ENCODE measurements around the gene TNFAIP3. TPM values are rescaled to one million over a fixed set of nuclear protein-coding genes. Genes with fewer than 3 reads are reported as not detected.

The TNFAIP3 gene
- total and polyA plus RNA-seq, 2 of the 8 experiments (the other 6 are each of a cell fraction or from before 2014, with no cell fraction given): 1.6 to 2.0 TPM

GRCh38 chr6:137852346-137852745 lies 14.7 kb upstream of the TNFAIP3 start:
- H3K79me1 ChIP-seq (ENCODE audit: low read depth, low read length): no peaks in the 10 kb centered on the region
- no peak overlapping the region for H4K91ac ChIP-seq (replicated peaks; ENCODE audit: insufficient read length, low read length)
- no peak overlapping the region for H3K14ac ChIP-seq (ENCODE audit: insufficient read length)
- no peaks in the 10 kb centered on the region for H3K23me2 ChIP-seq (ENCODE audit: low read depth, low read length)
- H4K5ac ChIP-seq (ENCODE audit: insufficient read length, low read depth, low read length): no peak overlapping the region
- TF ChIP-seq POLR2AphosphoS5 (IDR thresholded peaks at IDR 0.05; ENCODE audit: low read depth, low read length): no peak
- TF ChIP-seq CEBPB (IDR thresholded peaks at IDR 0.05; ENCODE audit: low read depth, low read length): no peak
- no peak for TF ChIP-seq NANOG (IDR thresholded peaks at IDR 0.05; ENCODE audit: insufficient read depth, low read depth, low read length, poor library complexity, severe bottlenecking)
- no peak for TF ChIP-seq SUZ12 (IDR thresholded peaks at IDR 0.05; ENCODE audit: low read length)
- TF ChIP-seq GTF2F1 (IDR thresholded peaks at IDR 0.05; ENCODE audit: borderline replicate concordance, low read depth, low read length): no peak
- TF ChIP-seq EP300 (IDR thresholded peaks at IDR 0.05; ENCODE audit: borderline replicate concordance in 1 of 2, low read depth in 2 of 2, low read length in 2 of 2): no peak
- TF ChIP-seq JUND (IDR thresholded peaks at IDR 0.05; ENCODE audit: low read length): no peak
- TF ChIP-seq ZNF274 (IDR thresholded peaks at IDR 0.05; ENCODE audit: borderline replicate concordance, extremely low read depth, low read length): no peak
- H2AFZ ChIP-seq (ENCODE audit: low read length): no peak overlapping the region
- no peak for DNase-seq (ENCODE audit: low read depth in 1 of 2, low spot score in 2 of 2)
- no peak overlapping the region for H3K23ac ChIP-seq (ENCODE audit: insufficient read length)
- no peak overlapping the region for H2AK5ac ChIP-seq (ENCODE audit: low read depth, low read length)
- no peak overlapping the region for H3K9ac ChIP-seq (replicated peaks in 1 of 4; ENCODE audit: extremely low read depth in 1 of 4, low read depth in 3 of 4, low read length in 3 of 4)
- H2BK120ac ChIP-seq (replicated peaks; ENCODE audit: low read depth, low read length): no peak overlapping the region
- H2BK20ac ChIP-seq (ENCODE audit: low read length): no peak overlapping the region
- H4K20me1 ChIP-seq (replicated peaks in 1 of 2; ENCODE audit: control insufficient read depth in 1 of 2, insufficient read depth in 2 of 2, low read length in 2 of 2): no peaks in the 10 kb centered on the region
- no peak for FAIRE-seq
- no peak overlapping the region for H3K56ac ChIP-seq (replicated peaks; ENCODE audit: insufficient read length, low read depth, low read length)
- no peak overlapping the region for H3K4ac ChIP-seq (replicated peaks; ENCODE audit: insufficient read length, low read depth, low read length)
- ChIA-PET POLR2A (ENCODE audit: partially characterized antibody) (no interaction called here), CTCF (ENCODE audit: partially characterized antibody) (interaction anchor here (1.1 kb wide), 1 partner anchor 14 kb away, joined by 4 read pairs; no protein-coding TSS in a partner anchor)
- no peak overlapping the region for H3K4me3 ChIP-seq (ENCODE audit: extremely low read depth in 1 of 4, insufficient read depth in 2 of 4, low read depth in 3 of 4, low read length in 4 of 4)
- no peaks in the 10 kb centered on the region for H3K4me1 ChIP-seq (replicated peaks in 1 of 4; ENCODE audit: control insufficient read depth in 3 of 4, insufficient read depth in 4 of 4, low read length in 3 of 4)
- H2BK15ac ChIP-seq (ENCODE audit: low read length): no peak overlapping the region
- H3K27ac ChIP-seq (ENCODE audit: low read depth, low read length): no peak overlapping the region
- no peak overlapping the region for H2BK12ac ChIP-seq (ENCODE audit: low read depth, low read length)
- H3K9me3 ChIP-seq (ENCODE audit: insufficient read depth in 2 of 2, low read depth in 1 of 2, low read length in 1 of 2): no peaks in the 10 kb centered on the region
- WGBS, 2 experiments (ENCODE audit: extremely low coverage in 1 of 2, insufficient coverage in 1 of 2, insufficient read length in 1 of 2, insufficient replicate concordance in 2 of 2, low coverage in 1 of 2, low lambda C conversion rate in 2 of 2, missing lambda C conversion rate in 1 of 2): 94% methylated on average over 3 of the region's 3 CpGs; no CpG with 5 or more reads in 1 of the 2 experiments
- H3K36me3 ChIP-seq (ENCODE audit: control insufficient read depth in 2 of 4, insufficient read depth in 4 of 4, low read length in 3 of 4): no peaks in the 10 kb centered on the region
- H2BK5ac ChIP-seq (ENCODE audit: low read depth, low read length): no peak overlapping the region
- H4K8ac ChIP-seq (ENCODE audit: extremely low read depth, insufficient read depth, low read length): no peak overlapping the region
- no peak overlapping the region for H3K4me2 ChIP-seq (ENCODE audit: insufficient read depth in 1 of 2, low read depth in 2 of 2, low read length in 2 of 2)
- no peak overlapping the region for H3K18ac ChIP-seq (ENCODE audit: extremely low read depth, low read length)
- H3K27me3 ChIP-seq (replicated peaks in 1 of 4; ENCODE audit: control insufficient read depth in 3 of 4, extremely low read depth in 1 of 4, insufficient read depth in 3 of 4, low read length in 3 of 4): no peaks in the 10 kb centered on the region
- H3K79me2 ChIP-seq (ENCODE audit: control insufficient read depth in 1 of 2, insufficient read depth in 2 of 2, low read length in 2 of 2): no peaks in the 10 kb centered on the region
